Jurkat, Clone E6-1 (cell line): Measurements from ENCODE around the gene KDM4C.
"Not testable (repeated sequence)": the region's sequence is repeated elsewhere in the genome, so short reads cannot be mapped to it uniquely, and the experiment has no call there.

Experiments used
- DNase-seq: peaks from one replicate; pipeline ENCODE4 v3.0.0-alpha.2; 2011; ENCODE audit warnings: low read depth, low spot score
- H3K4me3 ChIP-seq: 2 replicates; pipeline ENCODE4 v1.5.1; 2011; ENCODE audit warnings: mild to moderate bottlenecking, low read length, control low read depth, moderate library complexity

The KDM4C gene

GRCh38 chr9:7163932-7164331 lies 406.2 kb downstream of the KDM4C start:
- H3K4me3 ChIP-seq: no peak overlapping the region
- DNase-seq: no peak

DNA sequence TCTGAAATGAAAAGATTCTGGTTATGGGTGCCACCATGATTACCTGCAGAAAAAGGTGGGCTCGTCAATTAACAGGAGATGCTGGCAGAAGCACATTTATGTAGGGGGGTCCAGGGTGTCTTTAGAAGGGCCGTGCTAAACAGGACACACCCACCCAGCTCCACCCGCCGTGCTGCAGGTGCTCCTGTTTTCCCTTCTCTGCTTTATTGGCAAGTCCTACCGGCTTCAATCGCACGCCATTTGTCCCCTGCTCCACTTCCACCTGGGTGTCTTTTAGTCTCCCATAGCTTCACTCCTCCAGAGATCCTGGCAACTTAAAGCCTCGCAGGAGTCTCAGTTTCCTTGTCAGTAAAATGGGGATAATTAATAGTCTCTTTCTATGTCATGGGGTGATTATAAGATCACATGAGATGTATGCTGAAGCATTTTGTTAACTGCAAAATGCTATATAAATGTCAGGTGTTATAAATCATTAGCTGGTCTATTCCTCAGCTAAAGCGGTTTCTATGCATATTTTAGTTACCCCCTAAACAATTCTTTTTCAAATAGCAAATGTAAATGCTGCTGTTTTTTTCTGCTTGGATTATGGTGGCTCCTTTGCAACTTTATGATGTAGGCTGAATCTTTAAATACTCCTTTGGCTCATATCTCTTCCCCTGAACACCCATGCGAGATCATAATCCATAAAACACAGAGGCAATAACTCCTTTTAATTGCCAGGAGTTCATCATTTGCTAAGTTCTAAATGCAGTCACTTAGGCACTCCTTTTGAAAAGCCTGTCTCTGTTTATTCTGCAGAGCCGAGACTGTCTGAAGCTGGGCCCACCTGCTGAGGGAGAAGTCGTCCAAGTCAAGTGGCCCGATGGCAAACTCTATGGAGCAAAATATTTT lies 406.9 kb downstream of the KDM4C start:
- DNase-seq: no peak
- no peak overlapping the region for H3K4me3 ChIP-seq

DNA sequence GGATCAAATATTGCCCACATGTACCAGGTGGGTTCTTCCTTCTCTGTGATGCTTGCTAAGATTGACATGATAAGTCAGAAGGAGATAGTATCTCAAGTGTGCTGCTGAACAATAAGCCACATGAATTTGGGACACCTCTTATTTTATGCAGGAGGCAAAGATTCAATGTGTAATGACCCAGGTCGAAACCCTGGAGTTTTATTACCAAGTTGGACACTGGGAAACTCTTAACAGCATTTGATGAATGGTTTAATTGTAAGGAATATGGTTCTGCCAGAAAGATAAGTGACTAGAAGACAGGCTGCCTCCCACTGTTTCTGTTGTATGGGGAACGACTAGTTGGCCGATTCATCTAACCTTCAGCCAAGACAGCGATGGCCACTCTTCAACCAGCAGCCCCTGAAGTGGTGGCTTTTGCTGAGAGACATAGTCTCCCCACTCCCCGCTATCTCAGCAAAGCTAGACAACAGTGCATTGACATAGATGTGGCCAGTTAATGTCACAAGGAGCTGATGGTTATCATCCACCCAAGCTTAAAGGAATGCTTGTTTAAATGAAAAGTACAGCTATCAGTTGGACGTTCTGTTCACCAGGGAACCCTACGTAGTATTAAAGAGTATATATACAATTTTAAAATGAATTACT lies 407.7 kb downstream of the KDM4C start:
- H3K4me3 ChIP-seq: no peak overlapping the region
- no peak for DNase-seq

- no peak for DNase-seq
- H3K4me3 ChIP-seq: no peak overlapping the region
Measured at GRCh38 chr9:7166074-7166473, 408.3 kb downstream of the KDM4C start.

DNA sequence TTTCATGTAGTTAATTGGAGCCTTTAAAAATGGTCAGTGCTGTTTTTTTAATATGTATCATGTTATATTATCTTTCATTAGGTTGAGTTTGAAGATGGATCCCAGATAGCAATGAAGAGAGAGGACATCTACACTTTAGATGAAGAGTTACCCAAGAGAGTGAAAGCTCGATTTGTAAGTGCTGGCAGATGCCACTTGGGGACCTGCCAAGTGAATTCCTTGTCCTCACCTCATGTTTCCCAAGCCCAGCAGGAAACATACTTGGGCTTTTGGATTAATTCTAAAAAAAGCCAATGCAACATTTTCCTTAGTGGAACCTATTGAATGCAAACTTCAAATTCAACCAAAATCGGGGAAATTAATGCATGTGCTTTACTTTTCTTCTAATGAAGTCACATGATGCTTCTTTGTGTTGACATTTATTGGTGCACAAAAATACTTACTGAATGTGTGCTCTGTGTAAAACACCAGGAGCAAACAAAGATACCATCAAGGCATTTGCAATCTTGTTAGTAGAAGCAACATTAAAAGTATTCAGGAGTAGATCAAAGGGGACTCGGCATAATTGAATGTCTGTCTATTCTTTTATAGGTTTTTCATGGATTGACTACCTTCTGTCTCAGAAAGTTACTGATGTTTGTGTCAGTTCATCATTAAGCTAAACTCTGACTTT lies 412.1 kb downstream of the KDM4C start:
- no peak for DNase-seq
- no peak overlapping the region for H3K4me3 ChIP-seq

- DNase-seq: no peak
- H3K4me3 ChIP-seq: no peak overlapping the region
Measured at GRCh38 chr9:7171396-7172153, 413.8 kb downstream of the KDM4C start.

GRCh38 chr9:7172154-7173115 lies 414.7 kb downstream of the KDM4C start:
- H3K4me3 ChIP-seq: no peak overlapping the region

DNA sequence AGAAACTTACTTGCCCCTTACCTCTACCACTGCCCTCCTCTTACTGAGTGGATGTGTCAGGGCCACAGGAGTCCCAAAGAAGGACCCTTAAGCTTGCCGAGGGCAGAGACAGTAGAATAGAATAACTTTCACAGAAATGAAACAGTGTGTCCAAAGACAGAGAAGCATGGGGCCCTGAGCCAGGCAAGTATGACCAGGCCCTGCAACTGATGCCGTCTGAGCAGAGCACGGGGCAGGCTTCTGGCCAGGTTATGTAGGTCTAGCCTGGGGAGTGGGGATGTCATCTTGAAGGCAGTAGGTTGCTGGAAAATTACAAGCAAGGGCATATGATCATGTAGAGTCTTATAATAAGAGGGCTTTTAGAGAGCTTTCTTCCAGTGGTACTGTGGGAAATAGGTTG lies 415.4 kb downstream of the KDM4C start:
- H3K4me3 ChIP-seq: no peak overlapping the region
- DNase-seq: no peak

More at GRCh38 chr9:7172154-7173115, 414.7 kb downstream of the KDM4C start:
- no peak for DNase-seq

DNA sequence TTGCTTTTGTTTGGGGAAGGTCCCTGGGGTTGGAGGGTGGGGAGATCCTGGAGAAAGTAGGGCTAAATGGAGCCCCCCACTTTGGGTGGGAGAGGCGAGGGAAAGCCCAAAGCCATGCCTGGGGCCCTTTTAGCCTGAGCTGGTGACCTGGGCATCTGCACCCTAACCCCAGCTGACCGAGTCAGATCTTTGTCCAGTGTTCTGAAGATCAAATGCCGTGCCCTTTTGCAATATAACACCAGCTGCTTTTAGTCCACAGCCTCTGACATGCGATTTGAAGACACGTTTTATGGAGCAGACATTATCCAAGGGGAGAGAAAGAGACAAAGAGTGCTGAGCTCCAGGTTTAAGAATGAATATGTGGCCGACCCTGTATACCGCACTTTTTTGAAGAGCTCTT lies 416.5 kb downstream of the KDM4C start:
- no peak overlapping the region for H3K4me3 ChIP-seq
- DNase-seq: no peak

GRCh38 chr9:7174884-7175283 lies 417.1 kb downstream of the KDM4C start:
- no peak for DNase-seq

GRCh38 chr9:7176561-7176960 lies 418.8 kb downstream of the KDM4C start:
- DNase-seq: no peak
- no peak overlapping the region for H3K4me3 ChIP-seq

More at GRCh38 chr9:7174884-7175283, 417.1 kb downstream of the KDM4C start:
- no peak overlapping the region for H3K4me3 ChIP-seq

DNA sequence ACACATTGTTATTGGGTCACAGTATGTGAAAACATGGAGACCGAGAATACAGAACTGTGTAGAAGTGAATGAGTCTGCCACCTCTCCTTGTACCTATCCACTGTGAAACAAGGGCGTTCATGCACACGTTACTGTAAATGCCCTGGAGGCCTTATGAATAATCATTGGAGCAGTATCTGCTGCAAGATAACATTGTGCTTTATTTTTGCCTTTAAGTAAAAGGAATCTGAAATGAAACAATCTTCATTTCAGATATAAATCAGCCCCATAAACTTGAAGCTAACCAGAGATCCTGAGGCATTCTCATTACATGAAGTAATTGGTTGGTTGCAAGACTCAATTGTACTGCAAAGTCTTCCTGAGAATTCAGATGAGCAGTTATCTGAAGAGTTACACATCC lies 419.6 kb downstream of the KDM4C start:
- DNase-seq: no peak
- H3K4me3 ChIP-seq: no peak overlapping the region

DNA sequence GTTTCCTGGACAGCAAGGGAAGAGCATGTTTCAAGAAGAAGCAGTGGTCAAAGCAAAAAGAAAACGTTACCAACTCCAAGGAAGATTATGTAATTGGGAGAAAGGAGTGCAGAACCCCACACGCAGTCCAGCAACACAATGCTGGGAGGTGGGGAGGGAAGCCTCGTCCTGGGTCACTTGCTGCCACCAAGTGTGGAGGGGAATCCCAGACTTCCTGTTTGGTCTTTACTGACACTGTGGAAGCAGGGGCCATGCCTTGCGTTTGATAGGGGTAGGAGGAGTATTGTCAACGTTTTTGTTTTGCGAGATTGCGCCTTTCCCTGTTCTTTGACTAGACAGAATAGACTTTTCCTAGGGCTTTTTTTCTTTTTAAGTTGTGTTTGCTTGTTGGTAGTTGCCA lies 421.0 kb downstream of the KDM4C start:
- no peak overlapping the region for H3K4me3 ChIP-seq
- no peak for DNase-seq

- H3K4me3 ChIP-seq: no peak overlapping the region
- DNase-seq: no peak
Measured at GRCh38 chr9:7180247-7180646, 422.5 kb downstream of the KDM4C start.

- not testable (repeated sequence) for H3K4me3 ChIP-seq, DNase-seq
Measured at GRCh38 chr9:7183139-7183538, 425.4 kb downstream of the KDM4C start.

DNA sequence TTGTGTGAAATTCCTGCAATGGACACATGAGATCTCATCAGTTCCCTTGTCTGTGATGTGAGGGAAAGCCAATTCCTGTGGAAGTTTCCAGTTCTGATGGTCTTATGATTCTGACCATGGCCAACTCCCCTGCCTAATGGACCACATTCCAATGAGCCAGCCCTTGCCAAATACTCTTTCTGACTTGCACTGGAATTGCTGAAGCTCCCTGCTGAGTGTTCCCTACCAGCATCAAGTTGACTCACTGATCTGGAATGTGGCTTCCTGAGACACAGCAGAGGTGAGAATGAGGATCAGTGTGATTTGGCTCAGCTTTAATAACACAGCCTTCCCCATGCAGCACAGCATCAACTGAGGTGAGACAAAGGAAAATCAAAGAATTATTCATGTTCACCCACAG lies 427.8 kb downstream of the KDM4C start:
- H3K4me3 ChIP-seq: no peak overlapping the region
- DNase-seq: no peak

GRCh38 chr9:7186175-7186574 lies 428.4 kb downstream of the KDM4C start:
- DNase-seq: no peak
- H3K4me3 ChIP-seq: no peak overlapping the region

GRCh38 chr9:7192266-7192665 lies 434.5 kb downstream of the KDM4C start:
- no peak for DNase-seq
- no peak overlapping the region for H3K4me3 ChIP-seq
